GM18951 (cell line): Measurements from ENCODE around the gene SCAF1.
"Not testable (repeated sequence)": the region's sequence is repeated elsewhere in the genome, so short reads cannot be mapped to it uniquely, and the experiment has no call there.

ENCODE experiments used
- POLR2A ChIP-seq: IDR thresholded peaks from 4 replicates; pipeline ENCODE4 v1.6.1; 2011; ENCODE audit warnings: mild to moderate bottlenecking; ENCODE audit not compliant: insufficient read length, insufficient read depth; ENCODE audit errors: extremely low read depth
- in situ Hi-C: fragments of 300-500 bp; cut with MboI; formaldehyde crosslinking; loops from one replicate; pipeline ENCODE4 v1.12.0; 2022; ENCODE audit warnings: low sequenced_read_pairs, mixed read lengths, inconsistent platforms; ENCODE audit not compliant: unreplicated experiment

The SCAF1 gene

GRCh38 chr19:49631014-49631588 is 10.9 kb upstream of the SCAF1 start:
- in situ Hi-C loops, result no loop called here

GRCh38 chr19:49631610-49632192 is 10.3 kb upstream of the SCAF1 start:
- in situ Hi-C loops, result no loop called here
- no peak for TF ChIP-seq POLR2A

More at GRCh38 chr19:49631014-49631588, 10.9 kb upstream of the SCAF1 start:
- no peak for TF ChIP-seq POLR2A

- in situ Hi-C loops, result no loop called here
These were observed 9.4 kb upstream of the SCAF1 start for GRCh38 chr19:49632576-49632975.

GRCh38 chr19:49633273-49633672 is 8.7 kb upstream of the SCAF1 start:
- in situ Hi-C loops, result not testable (repeated sequence)

More at GRCh38 chr19:49632576-49632975, 9.4 kb upstream of the SCAF1 start:
- TF ChIP-seq POLR2A, result no peak

GRCh38 chr19:49635530-49636232 is 6.3 kb upstream of the SCAF1 start:
- in situ Hi-C loops, result no loop called here
- TF ChIP-seq POLR2A, result no peak

GRCh38 chr19:49636233-49636932 is 5.6 kb upstream of the SCAF1 start:
- in situ Hi-C loops, result no loop called here
- no peak for TF ChIP-seq POLR2A

GRCh38 chr19:49637821-49638738 is 3.9 kb upstream of the SCAF1 start:
- TF ChIP-seq POLR2A, result no peak
- in situ Hi-C loops, result no loop called here

- TF ChIP-seq POLR2A, result no peak
- in situ Hi-C loops, result no loop called here
These were observed 2.5 kb upstream of the SCAF1 start for GRCh38 chr19:49639401-49640112.

- peak; percentile 87 for TF ChIP-seq POLR2A
- in situ Hi-C loops, result no loop called here
These were observed 1.7 kb upstream of the SCAF1 start, which contains the start of gene RRAS for GRCh38 chr19:49640113-49640898. Gene RRAS (minus strand): TSS chr19:49640143. CDS start chr19:49640098, 45 bp downstream.

- TF ChIP-seq POLR2A, result no peak
- in situ Hi-C loops, result no loop called here
These were observed 555 bp downstream of the SCAF1 start for GRCh38 chr19:49642492-49643035.

- TF ChIP-seq POLR2A, result no peak
- in situ Hi-C loops, result no loop called here
These were observed 1.5 kb downstream of the SCAF1 start for GRCh38 chr19:49643466-49643865.
